ENCODE data around the gene KCNS1.
"Not testable (repeated sequence)": the region's sequence is repeated elsewhere in the genome, so short reads cannot be mapped to it uniquely, and the experiment has no call there.

KCNS1 gene, protein sequence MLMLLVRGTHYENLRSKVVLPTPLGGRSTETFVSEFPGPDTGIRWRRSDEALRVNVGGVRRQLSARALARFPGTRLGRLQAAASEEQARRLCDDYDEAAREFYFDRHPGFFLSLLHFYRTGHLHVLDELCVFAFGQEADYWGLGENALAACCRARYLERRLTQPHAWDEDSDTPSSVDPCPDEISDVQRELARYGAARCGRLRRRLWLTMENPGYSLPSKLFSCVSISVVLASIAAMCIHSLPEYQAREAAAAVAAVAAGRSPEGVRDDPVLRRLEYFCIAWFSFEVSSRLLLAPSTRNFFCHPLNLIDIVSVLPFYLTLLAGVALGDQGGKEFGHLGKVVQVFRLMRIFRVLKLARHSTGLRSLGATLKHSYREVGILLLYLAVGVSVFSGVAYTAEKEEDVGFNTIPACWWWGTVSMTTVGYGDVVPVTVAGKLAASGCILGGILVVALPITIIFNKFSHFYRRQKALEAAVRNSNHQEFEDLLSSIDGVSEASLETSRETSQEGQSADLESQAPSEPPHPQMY

GRCh38 chr20:45100563-45101245 lies at the start of gene KCNS1:
Gene KCNS1, minus strand, starts transcription at chr20:45101127. Its CDS starts 1,891 bp downstream, at chr20:45099236.
- DNase-seq, result no peak

DNA sequence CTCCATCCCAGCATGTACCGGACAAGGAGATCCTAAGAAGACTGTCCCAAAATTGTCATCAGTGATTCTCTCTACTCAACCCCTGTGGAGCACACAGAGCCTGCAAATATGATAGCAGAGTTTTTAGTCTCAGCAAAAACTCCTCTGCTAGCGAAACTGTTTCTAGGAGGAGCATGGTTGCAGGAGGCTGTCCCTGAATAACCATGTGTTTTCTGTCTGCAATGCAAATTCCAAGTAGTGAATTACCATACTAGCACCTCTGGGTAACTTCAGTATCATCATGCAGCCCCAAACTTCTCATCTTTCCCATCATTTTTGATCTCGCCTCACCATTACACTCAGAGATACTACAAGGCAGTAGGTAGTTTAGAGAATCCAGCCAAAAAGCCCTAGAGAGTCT lies 48.1 kb upstream of the KCNS1 start:
- no peak for DNase-seq

GRCh38 chr20:45140836-45141235 lies 39.9 kb upstream of the KCNS1 start:
- no peak for DNase-seq

DNA sequence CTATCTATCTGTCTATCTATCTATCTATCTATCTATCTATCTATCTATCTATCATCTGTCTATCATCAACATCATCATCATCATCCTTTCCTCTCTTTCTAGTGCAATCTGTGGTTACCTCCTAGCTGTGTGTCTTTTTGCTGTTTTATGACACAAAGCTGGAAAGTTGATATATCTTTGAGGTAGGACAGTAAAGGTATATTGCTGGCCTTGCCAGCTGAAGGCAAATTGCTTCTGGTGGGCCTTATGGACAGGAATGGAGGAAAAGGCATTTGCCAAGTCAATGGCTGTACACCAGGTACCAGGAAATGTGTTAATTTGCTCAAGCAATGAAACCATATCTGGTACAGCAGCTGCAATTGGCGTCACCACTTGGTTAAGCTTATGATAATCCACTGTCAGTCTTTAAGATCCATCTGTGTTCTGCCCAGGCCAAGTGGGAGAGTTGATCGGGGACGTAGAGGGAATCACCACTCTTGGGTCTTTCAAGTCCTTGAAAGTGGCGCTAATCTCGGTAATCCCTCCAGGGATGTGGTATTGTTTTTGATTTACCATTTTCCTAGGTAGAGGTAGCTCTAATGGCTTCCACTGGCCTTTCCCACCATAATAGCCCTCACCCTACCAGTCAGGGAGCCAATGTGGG lies 38.9 kb upstream of the KCNS1 start:
- DNase-seq, result not testable (repeated sequence)

DNA sequence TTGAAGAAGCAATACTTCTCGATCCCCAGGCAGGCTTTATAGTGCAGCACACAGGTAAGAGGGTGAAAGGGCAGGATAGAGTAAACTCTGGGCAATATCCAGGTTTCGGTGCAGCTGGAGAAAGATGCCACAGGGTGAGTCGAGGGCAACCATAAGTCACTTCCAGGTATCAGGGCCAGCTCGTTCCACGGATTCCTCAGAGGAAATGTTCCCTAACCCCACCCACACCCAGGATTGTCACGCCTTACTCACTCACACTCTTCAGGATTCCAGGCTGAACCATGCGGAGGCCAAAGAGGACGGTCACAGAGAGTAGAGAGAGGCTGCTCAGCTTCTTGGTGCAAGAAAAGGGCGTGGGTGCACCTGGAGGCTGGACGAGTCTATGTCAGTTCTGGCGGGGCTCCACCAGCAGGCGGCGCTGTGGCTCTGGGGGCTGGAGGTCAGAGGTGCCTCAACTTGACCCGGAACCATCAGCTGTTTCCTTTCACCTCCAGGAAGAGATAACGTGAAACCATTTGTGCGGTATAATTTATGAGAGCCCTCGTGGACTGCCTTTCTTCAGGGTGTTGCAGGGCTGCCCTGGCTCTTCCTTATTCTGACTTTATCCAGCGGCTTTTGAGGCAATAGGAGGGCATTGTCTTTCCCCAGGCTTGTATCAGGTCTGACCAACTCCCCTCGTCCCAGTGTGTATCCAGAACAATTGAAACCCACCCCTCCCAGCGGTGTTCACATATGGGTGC lies 37.8 kb upstream of the KCNS1 start:
- DNase-seq, result no peak

DNA sequence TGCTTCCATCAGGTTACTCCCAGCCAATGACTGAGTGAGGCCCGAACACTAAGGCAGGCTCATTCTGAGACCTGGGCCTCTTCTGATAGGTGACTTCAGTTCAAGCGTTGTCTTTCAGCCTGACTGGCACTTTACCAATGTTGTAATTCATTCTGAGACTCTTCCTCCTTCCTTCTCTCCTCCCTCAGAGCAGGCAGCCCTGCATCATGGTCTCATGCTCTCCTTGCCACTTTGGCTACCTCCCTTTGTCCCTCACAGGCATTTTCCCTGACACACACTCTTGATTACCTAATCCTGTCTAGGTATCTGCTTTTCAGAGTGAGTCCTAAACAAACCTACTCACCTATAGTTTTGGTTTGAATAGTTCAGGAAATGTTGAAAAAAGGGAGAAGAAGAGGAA lies 36.0 kb upstream of the KCNS1 start:
- DNase-seq, result no peak

GRCh38 chr20:45128099-45128498 lies 27.2 kb upstream of the KCNS1 start:
- no peak for DNase-seq

- no peak for DNase-seq
Measured at GRCh38 chr20:45124365-45124764, 23.4 kb upstream of the KCNS1 start, which contains the start of gene WFDC12. Gene WFDC12, minus strand, starts transcription at chr20:45124465. Its CDS starts 18 bp downstream, at chr20:45124447.

GRCh38 chr20:45121388-45121787 lies 20.5 kb upstream of the KCNS1 start:
- DNase-seq, result no peak

- DNase-seq, result no peak
Measured at GRCh38 chr20:45119556-45120266, 18.8 kb upstream of the KCNS1 start.

- no peak for DNase-seq
Measured at GRCh38 chr20:45118028-45118427, 17.1 kb upstream of the KCNS1 start.

- DNase-seq, result no peak
Measured at GRCh38 chr20:45117581-45117980, 16.7 kb upstream of the KCNS1 start.

GRCh38 chr20:45115829-45116228 lies 14.9 kb upstream of the KCNS1 start:
- DNase-seq, result no peak

GRCh38 chr20:45115386-45115774 lies 14.5 kb upstream of the KCNS1 start:
- no peak for DNase-seq

DNA sequence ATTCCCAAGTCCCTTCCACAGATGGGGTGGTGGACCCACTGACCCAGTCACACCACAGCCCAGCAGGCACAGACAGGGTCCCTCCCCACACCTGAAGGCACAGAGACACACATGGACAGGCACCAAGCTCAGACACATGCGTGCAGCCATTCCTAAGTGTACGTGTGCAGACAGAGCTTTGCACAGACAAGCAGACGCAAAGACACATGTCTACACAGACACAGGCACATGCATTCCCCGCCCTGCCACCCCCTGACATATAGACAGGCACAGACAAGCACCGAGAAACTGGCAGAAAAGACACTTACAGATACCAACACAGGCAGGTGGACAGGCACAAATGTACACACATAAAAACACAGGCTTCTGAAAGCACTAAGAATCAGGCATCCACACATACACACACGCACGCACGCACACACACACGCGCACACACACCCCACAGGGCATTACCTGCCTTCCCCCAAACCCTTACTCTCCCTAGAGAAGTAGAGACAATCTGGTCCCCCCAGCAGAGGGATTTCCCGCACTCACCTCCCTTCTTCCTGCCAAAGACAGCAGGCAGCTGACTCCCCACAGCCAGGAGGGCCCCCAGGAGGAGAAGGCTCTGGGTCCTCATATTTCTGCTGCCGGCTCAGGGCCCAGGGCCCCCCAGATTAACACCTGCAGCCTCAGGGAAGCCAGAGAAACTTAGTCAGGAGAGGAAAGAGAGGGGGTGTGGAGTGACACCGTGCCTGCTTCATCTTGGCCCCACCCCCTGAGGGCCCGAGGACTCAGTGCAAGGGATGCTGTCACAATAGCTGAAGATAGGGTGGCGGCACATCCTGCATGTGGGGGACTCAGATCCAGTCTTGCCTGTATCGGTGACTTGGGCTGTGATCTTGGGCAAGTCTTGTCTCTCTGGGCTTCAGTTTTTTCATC lies 13.8 kb upstream of the KCNS1 start, which contains the start of gene WFDC5:
WFDC5 (minus strand) TSS at position 710 of the 921 bp plus-strand sequence; CDS start at position 619, 91 bp downstream.
- no peak for DNase-seq

- DNase-seq, result no peak
Measured at GRCh38 chr20:45113865-45114264, 12.9 kb upstream of the KCNS1 start.

DNA sequence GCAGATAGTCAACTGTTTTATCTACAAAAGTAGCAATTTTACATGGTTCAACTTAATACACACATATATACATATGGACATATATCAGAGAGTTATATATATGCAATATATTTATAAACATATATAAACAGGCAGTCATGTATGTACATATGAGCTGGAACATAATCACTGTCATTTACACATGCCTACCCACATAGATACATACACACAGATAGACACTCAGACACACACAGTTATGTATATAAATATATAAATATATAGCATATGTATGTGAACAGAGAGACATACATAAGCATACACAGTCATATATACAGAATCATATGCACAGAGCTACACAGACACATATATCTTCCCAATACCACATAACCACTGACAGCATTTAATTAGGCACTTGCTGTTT lies 11.8 kb upstream of the KCNS1 start:
- DNase-seq, result no peak

DNA sequence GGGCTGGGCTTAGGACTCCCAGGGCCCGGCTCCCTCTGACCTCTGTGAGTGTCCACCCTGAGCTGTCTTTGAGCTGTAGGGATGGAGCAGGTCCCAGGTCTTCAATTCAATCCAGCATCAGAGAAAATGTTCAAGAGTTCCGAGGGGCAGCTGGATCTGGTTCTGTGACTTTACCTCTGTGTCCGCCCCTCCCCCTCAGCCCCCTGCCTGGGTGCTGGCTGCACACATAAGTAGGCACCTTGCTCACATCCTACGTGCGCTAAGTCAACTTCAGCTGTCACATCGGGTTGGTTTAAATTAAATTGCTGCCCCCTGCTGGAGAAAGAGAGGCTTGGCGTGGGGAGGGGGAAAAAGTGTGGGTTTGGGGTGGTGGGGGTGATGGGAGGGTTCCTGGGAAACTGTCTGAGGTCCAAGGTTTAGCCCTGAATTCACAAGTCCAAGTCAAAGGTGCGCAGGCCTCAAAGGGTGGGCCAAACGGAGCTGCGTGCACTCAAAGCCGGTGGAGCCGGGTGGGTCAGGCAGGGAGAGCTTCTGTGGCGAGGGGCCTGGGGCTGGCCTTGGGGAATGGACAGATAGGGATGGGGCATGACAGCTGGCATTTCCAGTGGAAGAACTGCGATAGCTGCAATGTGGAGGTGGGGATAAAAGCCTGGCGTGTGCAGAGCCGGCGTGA lies 11.0 kb upstream of the KCNS1 start:
- DNase-seq, result no peak

DNA sequence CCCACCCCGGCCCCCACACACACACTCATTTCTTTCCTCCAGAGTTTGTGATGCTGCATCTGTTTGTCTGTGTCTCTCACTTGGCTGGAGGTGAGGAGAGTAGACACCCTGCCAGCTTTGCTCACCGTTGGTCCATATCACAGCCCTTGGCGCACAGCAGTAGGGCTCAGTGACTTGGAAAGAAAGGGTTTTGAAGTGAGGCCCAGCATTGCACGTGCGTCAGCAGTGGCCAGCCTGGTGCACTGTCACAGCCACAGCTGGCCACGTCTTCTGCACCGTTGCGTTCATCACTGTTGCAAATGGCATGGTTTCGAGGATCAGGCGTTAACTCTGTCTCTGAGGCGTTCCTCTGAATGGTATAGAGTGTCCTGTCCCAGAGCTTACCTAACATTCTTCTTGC lies 10.4 kb upstream of the KCNS1 start:
- no peak for DNase-seq

DNA sequence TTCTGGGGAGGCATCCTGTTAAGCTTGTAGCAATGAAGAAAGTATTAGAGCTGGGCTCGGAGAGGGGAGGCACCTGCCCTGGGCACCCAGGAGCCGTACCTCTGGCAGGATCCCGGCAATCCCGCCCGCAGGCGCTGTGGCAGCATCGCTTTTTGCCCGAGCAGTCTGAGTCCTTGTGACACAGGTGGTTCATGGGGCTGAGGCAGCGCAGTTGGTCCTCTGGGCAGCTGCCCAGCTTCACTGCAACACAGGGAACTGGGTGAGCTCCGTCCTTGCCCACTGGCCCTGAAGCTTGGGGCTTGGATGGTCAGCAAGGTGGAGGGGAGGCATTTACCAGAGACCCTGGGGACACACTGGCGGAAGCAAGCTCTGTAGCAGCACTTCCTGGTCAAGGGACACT lies 9.4 kb upstream of the KCNS1 start:
- no peak for DNase-seq

Data from NCI-H510A (cell line).